IPS-15b (cell line): Measurements from ENCODE around the gene NANOS2.
"Not testable (repeated sequence)": the region's sequence is repeated elsewhere in the genome, so short reads cannot be mapped to it uniquely, and the experiment has no call there.

Experiments used
- H3K27me3 ChIP-seq: one replicate; pipeline ENCODE4 v1.6.1; 2013; ENCODE audit warnings: low read length; ENCODE audit not compliant: control insufficient read depth, insufficient read depth
- H3K36me3 ChIP-seq: one replicate; pipeline ENCODE4 v1.6.1; 2013; ENCODE audit warnings: low read length; ENCODE audit not compliant: control insufficient read depth, insufficient read depth
- H3K4me1 ChIP-seq: one replicate; pipeline ENCODE4 v1.6.1; 2013; ENCODE audit warnings: mild to moderate bottlenecking, low read length; ENCODE audit not compliant: control insufficient read depth, insufficient read depth
- H3K4me3 ChIP-seq: one replicate; pipeline ENCODE4 v1.5.1; 2013; ENCODE audit warnings: low read depth, low read length
- H3K9ac ChIP-seq: one replicate; pipeline ENCODE4 v1.6.1; 2013; ENCODE audit warnings: low read depth, mild to moderate bottlenecking, low read length
- H3K9me3 ChIP-seq: one replicate; pipeline ENCODE4 v1.6.1; 2013; ENCODE audit warnings: mild to moderate bottlenecking, low read length; ENCODE audit not compliant: control insufficient read depth, insufficient read depth

NANOS2 gene

GRCh38 chr19:45879971-45880370, 34.6 kb downstream of the NANOS2 start:
- H3K4me1 ChIP-seq = peaks cover 24% of the 10 kb centered on the region
- H3K9ac ChIP-seq = no peak overlapping the region
- H3K27me3 ChIP-seq = no peaks in the 10 kb centered on the region
- peaks cover 2% of the 10 kb centered on the region for H3K36me3 ChIP-seq
- H3K9me3 ChIP-seq = no peaks in the 10 kb centered on the region
- no peak overlapping the region for H3K4me3 ChIP-seq

DNA sequence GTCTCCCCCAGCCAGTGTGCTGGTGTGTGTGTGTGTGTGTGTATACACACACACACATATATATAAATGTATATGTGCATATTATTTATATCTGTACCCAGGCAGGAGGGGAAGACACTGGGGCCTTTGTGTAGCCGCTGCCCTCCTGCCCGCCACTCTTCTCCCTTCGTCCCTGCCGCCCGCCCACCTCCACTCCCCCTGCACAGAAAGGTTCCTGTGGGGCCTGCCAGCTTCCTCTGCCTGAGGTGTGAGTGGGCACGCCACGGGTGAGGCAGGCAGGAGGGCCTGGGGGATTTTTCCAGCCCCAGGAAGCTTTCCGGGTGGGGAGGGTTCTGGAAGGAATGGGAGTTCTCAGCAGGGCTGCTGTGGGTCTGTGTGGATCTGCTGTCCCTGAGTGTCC, 35.5 kb downstream of the NANOS2 start:
- H3K27me3 ChIP-seq = no peaks in the 10 kb centered on the region
- H3K9ac ChIP-seq = no peak overlapping the region
- no peaks in the 10 kb centered on the region for H3K9me3 ChIP-seq
- H3K4me3 ChIP-seq = no peak overlapping the region
- H3K4me1 ChIP-seq = peaks cover 23% of the 10 kb centered on the region
- H3K36me3 ChIP-seq = no peaks in the 10 kb centered on the region

DNA sequence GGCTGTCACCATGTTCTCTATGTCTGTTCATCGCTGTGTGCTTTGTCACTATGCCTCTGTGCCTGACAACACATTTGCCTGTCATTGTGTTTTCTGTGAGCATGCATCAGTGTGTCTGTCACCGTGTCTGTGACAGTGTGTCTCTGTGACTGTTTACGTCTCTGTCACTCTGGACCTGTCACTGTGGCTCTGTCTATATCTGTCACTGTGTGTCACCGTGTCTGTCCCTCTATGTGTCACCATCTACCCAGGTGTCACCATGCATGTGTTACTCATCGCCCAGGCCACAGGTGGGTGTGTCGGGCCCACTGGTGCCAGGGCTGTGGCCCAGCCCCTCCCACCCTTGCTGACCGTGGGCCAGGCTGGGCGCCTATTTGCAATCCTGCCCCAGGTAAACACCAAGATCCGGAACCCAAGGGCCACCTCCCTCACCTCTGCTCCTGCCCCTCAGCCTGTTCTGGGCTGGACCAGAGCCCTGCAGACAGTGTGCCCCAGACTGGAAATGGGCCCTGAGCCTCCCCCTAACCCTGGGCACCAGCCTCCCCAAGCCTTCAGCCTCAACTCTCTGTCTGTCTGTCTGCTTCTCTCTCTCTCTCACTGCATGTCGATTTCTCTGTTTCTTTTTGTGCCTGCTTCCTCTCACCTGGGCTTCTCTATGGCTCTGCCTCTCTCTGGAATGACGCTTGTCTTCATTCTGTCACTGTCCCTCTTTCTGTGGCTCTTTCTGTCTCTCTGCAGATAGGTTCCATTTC, 36.4 kb downstream of the NANOS2 start:
- Histone ChIP-seq H3K36me3 (peaks cover under 1% of the 10 kb centered on the region), H3K9ac (no peak overlapping the region), H3K9me3 (no peaks in the 10 kb centered on the region), H3K27me3 (no peaks in the 10 kb centered on the region), H3K4me1 (peaks cover 19% of the 10 kb centered on the region), H3K4me3 (no peak overlapping the region)

DNA sequence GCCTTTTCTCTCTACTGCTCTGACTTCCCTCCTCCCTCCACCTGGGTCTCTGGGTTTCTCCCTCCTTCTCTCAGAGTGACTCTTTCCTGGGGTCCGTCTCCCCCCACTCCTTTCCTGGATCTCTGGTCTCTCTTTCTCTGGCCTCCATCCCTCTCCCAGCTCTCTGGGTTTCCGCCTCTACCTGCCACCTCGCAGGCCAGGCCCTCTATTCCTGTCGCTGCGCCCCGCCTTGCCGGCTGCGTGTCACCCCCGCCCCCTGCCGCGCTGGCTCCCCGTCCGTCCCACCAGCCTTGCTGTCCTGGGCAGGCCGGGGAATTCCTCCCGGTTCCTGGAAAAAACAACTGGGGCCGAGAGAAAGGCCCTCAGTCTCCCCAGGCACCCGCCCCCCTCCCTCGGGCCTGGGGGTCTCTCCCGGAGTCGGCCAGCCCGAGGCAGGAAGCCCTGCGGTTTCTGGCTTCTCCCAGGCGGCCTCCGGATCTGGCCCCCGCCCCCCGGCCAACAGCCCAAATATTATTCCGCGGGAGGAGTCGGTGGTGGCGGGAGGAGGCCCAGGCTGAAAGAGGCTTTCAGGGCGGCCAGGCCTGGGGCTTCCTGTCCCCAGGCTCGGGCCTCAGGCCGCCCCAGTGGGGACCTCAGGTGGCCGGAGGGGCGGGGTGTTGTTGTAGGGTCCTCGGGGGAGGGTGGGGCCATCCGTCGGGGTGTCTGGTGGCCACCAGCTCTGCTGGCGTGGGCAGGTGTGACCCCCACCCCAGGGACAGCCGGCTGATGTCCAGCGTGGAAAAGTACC, 38.0 kb downstream of the NANOS2 start:
- no peaks in the 10 kb centered on the region for H3K27me3 ChIP-seq
- H3K9ac ChIP-seq = peak overlapping the region; percentile 32
- H3K36me3 ChIP-seq = peaks cover 9% of the 10 kb centered on the region
- H3K4me1 ChIP-seq = peaks cover 12% of the 10 kb centered on the region
- no peaks in the 10 kb centered on the region for H3K9me3 ChIP-seq
- peak overlapping the region; percentile 43 for H3K4me3 ChIP-seq

DNA sequence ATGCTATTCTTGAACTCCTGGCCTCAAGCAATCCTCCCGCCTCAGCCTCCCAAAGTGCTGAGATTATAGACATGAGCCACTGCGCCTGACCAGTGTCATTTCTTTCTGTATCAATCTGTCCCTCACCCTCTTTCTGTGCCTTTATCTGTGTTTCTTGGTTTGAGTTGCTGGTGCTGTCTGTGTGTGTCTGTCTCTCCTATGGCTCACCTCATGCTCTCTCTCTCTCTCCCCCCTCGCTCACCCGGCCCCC, 38.5 kb downstream of the NANOS2 start:
- H3K36me3 ChIP-seq = peaks cover 9% of the 10 kb centered on the region
- peak overlapping the region; percentile 32 for H3K9ac ChIP-seq
- peak overlapping the region; percentile 43 for H3K4me3 ChIP-seq
- H3K4me1 ChIP-seq = peaks cover 6% of the 10 kb centered on the region
- no peaks in the 10 kb centered on the region for H3K9me3 ChIP-seq
- no peaks in the 10 kb centered on the region for H3K27me3 ChIP-seq

DNA sequence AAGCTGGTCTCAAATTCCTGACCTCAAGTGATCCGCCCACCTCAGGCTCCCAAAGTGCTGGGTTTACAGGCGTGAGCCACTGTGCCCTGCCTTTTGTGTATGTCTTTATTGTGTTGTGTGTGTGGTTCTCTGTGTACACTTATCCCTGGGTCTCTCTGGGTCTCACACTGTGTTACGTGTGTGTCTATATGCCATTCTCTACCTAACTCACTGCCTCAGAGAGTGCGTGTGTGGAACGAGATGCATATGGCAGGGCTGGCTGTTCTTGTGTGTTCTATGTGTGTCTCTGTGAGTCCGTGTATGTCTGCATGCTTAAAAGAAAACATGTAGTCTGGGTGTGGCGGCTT, 40.0 kb downstream of the NANOS2 start:
- Histone ChIP-seq H3K27me3 (no peaks in the 10 kb centered on the region), H3K9me3 (no peaks in the 10 kb centered on the region), H3K4me3 (no peak overlapping the region), H3K9ac (no peak overlapping the region), H3K4me1 (peaks cover 6% of the 10 kb centered on the region), H3K36me3 (peaks cover 9% of the 10 kb centered on the region)

DNA sequence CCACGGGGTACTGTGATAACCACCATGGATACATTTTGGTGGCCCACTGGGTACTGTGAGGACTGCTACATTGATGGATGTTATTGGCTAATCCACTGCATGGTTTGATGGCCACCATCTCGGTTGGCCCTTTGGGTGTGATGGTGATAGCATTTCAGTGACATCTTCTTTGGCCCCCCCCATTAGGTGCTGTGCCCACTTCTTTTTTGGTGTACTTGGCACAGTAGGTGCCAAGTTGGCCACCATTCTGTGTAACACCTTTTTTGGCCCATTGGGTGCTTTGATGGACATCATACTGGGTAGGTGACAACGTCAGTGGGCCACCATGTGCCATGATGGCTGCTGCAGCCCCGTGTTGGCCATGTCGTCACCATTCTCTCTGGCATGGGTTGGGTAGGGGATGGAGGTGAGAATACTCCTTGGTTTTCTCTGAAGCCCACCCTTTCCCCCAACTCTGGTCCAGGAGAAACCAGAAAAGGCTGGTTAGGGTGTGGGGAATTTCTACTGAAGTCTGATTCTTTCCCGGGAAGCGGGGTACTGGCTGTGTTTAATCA, 41.3 kb downstream of the NANOS2 start:
- Histone ChIP-seq H3K4me3 (no peak overlapping the region), H3K9ac (no peak overlapping the region), H3K36me3 (peaks cover 9% of the 10 kb centered on the region), H3K4me1 (peaks cover 6% of the 10 kb centered on the region), H3K9me3 (no peaks in the 10 kb centered on the region), H3K27me3 (no peaks in the 10 kb centered on the region)

DNA sequence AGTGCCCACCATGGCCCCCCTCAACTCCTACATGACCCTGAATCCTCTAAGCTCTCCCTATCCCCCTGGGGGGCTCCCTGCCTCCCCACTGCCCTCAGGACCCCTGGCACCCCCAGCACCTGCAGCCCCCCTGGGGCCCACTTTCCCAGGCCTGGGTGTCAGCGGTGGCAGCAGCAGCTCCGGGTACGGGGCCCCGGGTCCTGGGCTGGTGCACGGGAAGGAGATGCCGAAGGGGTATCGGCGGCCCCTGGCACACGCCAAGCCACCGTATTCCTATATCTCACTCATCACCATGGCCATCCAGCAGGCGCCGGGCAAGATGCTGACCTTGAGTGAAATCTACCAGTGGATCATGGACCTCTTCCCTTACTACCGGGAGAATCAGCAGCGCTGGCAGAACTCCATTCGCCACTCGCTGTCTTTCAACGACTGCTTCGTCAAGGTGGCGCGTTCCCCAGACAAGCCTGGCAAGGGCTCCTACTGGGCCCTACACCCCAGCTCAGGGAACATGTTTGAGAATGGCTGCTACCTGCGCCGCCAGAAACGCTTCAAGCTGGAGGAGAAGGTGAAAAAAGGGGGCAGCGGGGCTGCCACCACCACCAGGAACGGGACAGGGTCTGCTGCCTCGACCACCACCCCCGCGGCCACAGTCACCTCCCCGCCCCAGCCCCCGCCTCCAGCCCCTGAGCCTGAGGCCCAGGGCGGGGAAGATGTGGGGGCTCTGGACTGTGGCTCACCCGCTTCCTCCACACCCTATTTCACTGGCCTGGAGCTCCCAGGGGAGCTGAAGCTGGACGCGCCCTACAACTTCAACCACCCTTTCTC, 42.3 kb downstream of the NANOS2 start:
- H3K36me3 ChIP-seq = peaks cover 9% of the 10 kb centered on the region
- no peak overlapping the region for H3K4me3 ChIP-seq
- peaks cover 6% of the 10 kb centered on the region for H3K4me1 ChIP-seq
- no peaks in the 10 kb centered on the region for H3K9me3 ChIP-seq
- no peak overlapping the region for H3K9ac ChIP-seq
- H3K27me3 ChIP-seq = no peaks in the 10 kb centered on the region

GRCh38 chr19:45870798-45871197, 43.8 kb downstream of the NANOS2 start:
- Histone ChIP-seq H3K4me1 (peaks cover 2% of the 10 kb centered on the region), H3K9ac (no peak overlapping the region), H3K4me3 (no peak overlapping the region), H3K27me3 (no peaks in the 10 kb centered on the region), H3K9me3 (no peaks in the 10 kb centered on the region), H3K36me3 (peaks cover 9% of the 10 kb centered on the region)

- not testable (repeated sequence) for H3K9ac ChIP-seq, H3K36me3 ChIP-seq, H3K27me3 ChIP-seq, H3K4me1 ChIP-seq, H3K9me3 ChIP-seq
- H3K4me3 ChIP-seq = peak overlapping the region; percentile 19
Observed at GRCh38 chr19:45867241-45867640, 47.3 kb downstream of the NANOS2 start.

- H3K36me3 ChIP-seq = no peaks in the 10 kb centered on the region
- no peak overlapping the region for H3K9ac ChIP-seq
- no peaks in the 10 kb centered on the region for H3K9me3 ChIP-seq
- peak overlapping the region; percentile 19 for H3K4me3 ChIP-seq
- no peaks in the 10 kb centered on the region for H3K27me3 ChIP-seq
- peaks cover 7% of the 10 kb centered on the region for H3K4me1 ChIP-seq
Observed at GRCh38 chr19:45866400-45867176, 48.0 kb downstream of the NANOS2 start.
